ENCODE data around the gene LILRB4.

DNA sequence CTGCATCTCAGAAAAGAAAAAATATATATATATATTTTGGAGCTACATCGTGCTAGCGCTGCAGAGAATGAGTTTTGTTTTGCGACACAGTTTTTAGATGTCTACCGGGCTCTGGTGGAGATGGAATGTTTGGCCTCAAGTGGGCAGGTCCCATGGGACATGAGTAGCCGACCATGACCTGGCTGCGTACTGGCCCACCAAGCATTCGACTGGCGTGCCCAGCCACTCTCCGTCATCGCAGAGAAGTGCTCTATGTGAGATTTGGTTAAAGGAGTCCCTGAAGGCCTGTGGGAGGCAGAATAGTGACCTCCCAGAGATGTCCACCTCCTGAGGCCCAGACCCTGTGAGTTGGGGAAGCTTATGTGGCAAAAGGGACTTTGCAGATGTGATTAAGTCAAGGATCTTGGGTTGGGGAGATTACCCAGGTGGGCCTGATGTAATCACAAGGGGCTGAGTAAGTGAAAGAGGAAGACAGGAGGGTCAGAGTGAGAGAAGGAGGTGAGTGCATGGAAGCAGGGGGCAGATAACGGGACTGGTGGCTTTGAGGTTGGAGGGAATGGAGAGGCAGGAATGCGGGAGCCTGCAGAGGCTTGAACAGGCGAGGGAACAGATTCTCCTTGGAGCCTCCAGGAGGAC, 821 bp upstream of the LILRB4 start:
- no peak for TF ChIP-seq POLR2A (IDR thresholded peaks at IDR 0.05)
- TF ChIP-seq, protein P1, sequence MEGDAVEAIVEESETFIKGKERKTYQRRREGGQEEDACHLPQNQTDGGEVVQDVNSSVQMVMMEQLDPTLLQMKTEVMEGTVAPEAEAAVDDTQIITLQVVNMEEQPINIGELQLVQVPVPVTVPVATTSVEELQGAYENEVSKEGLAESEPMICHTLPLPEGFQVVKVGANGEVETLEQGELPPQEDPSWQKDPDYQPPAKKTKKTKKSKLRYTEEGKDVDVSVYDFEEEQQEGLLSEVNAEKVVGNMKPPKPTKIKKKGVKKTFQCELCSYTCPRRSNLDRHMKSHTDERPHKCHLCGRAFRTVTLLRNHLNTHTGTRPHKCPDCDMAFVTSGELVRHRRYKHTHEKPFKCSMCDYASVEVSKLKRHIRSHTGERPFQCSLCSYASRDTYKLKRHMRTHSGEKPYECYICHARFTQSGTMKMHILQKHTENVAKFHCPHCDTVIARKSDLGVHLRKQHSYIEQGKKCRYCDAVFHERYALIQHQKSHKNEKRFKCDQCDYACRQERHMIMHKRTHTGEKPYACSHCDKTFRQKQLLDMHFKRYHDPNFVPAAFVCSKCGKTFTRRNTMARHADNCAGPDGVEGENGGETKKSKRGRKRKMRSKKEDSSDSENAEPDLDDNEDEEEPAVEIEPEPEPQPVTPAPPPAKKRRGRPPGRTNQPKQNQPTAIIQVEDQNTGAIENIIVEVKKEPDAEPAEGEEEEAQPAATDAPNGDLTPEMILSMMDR (IDR thresholded peaks at IDR 0.05) = no peak
